ENCODE results near the gene SLC39A11.
"Not testable (repeated sequence)": the region's sequence is repeated elsewhere in the genome, so short reads cannot be mapped to it uniquely, and the experiment has no call there.

SLC39A11 gene

GRCh38 chr17:73098919-73099318, 6.4 kb upstream of the SLC39A11 start:
- Mint-ChIP-seq H3K36me3 (ENCODE audit: low read depth) (no peaks in the 10 kb centered on the region), H3K4me3 (no peak overlapping the region), H3K27ac (no peak overlapping the region), H3K4me1 (no peaks in the 10 kb centered on the region), H3K27me3 (ENCODE audit: low read depth) (peaks cover 8% of the 10 kb centered on the region), H3K9me3 (peaks cover 6% of the 10 kb centered on the region)
- TF ChIP-seq CTCF (IDR thresholded peaks at IDR 0.05; ENCODE audit: unreplicated experiment in 3 of 3) = no peak

GRCh38 chr17:73097973-73098765, 5.7 kb upstream of the SLC39A11 start:
- H3K4me3 Mint-ChIP-seq; H3K36me3 Mint-ChIP-seq (ENCODE audit: low read depth); H3K27me3 Mint-ChIP-seq (ENCODE audit: low read depth); H3K27ac Mint-ChIP-seq; H3K9me3 Mint-ChIP-seq; H3K4me1 Mint-ChIP-seq: not testable (repeated sequence)

GRCh38 chr17:73096866-73097265, 4.4 kb upstream of the SLC39A11 start:
- Mint-ChIP-seq H3K27ac (no peak overlapping the region), H3K4me1 (peaks cover 5% of the 10 kb centered on the region), H3K27me3 (ENCODE audit: low read depth) (peaks cover 8% of the 10 kb centered on the region), H3K36me3 (ENCODE audit: low read depth) (no peaks in the 10 kb centered on the region), H3K4me3 (no peak overlapping the region), H3K9me3 (no peaks in the 10 kb centered on the region)
- no peak for TF ChIP-seq CTCF (IDR thresholded peaks at IDR 0.05; ENCODE audit: unreplicated experiment in 3 of 3)

- no peak for TF ChIP-seq CTCF (IDR thresholded peaks at IDR 0.05; ENCODE audit: unreplicated experiment in 3 of 3)
- no peaks in the 10 kb centered on the region for H3K9me3 Mint-ChIP-seq
- H3K4me3 Mint-ChIP-seq = no peak overlapping the region
- peaks cover 8% of the 10 kb centered on the region for H3K27me3 Mint-ChIP-seq (ENCODE audit: low read depth)
- no peaks in the 10 kb centered on the region for H3K36me3 Mint-ChIP-seq (ENCODE audit: low read depth)
- no peak overlapping the region for H3K27ac Mint-ChIP-seq
- H3K4me1 Mint-ChIP-seq = peaks cover 9% of the 10 kb centered on the region
Observed at GRCh38 chr17:73096211-73096610, 3.7 kb upstream of the SLC39A11 start.

- Mint-ChIP-seq H3K9me3 (no peaks in the 10 kb centered on the region), H3K27me3 (ENCODE audit: low read depth) (peaks cover 8% of the 10 kb centered on the region), H3K4me1 (peaks cover 15% of the 10 kb centered on the region), H3K27ac (no peak overlapping the region), H3K36me3 (ENCODE audit: low read depth) (no peaks in the 10 kb centered on the region), H3K4me3 (peak overlapping the region in 2 of 3 experiments; percentile 16 to 97)
- TF ChIP-seq CTCF (IDR thresholded peaks at IDR 0.05; ENCODE audit: unreplicated experiment in 3 of 3) = no peak
Observed at GRCh38 chr17:73093286-73093685, 798 bp upstream of the SLC39A11 start.

GRCh38 chr17:73091770-73092522, 542 bp downstream of the SLC39A11 start:
- Mint-ChIP-seq H3K4me1 (peaks cover 15% of the 10 kb centered on the region), H3K36me3 (ENCODE audit: low read depth) (peaks cover 7% of the 10 kb centered on the region), H3K9me3 (no peaks in the 10 kb centered on the region), H3K4me3 (peak overlapping the region; percentile 96 to 99 (median 97)), H3K27me3 (ENCODE audit: low read depth) (peaks cover 8% of the 10 kb centered on the region), H3K27ac (peak overlapping the region; percentile 85 to 96 (median 92))
- TF ChIP-seq CTCF (IDR thresholded peaks at IDR 0.05; ENCODE audit: unreplicated experiment in 3 of 3) = no peak
